GDM1 (cell line): ENCODE results near the gene METTL15.
"Not testable (repeated sequence)": the region's sequence is repeated elsewhere in the genome, so short reads cannot be mapped to it uniquely, and the experiment has no call there.

Source experiments
- DNase-seq: peaks from one replicate; lab custom pipeline; 2025; lab: John Stamatoyannopoulos, UW

Gene METTL15

GRCh38 chr11:28107750-28108618 is at the start of gene METTL15, which contains the start of gene KIF18A:
Gene METTL15, plus strand, starts transcription at chr11:28108388. Its CDS starts 4,947 bp downstream, at chr11:28113335.
Gene KIF18A, minus strand, starts transcription at chr11:28108156. Its CDS starts 10,209 bp downstream, at chr11:28097947.
- peak; percentile 99 for DNase-seq

- DNase-seq, result no peak
Measured at GRCh38 chr11:28071305-28071704, 36.9 kb upstream of the METTL15 start.

- DNase-seq, result no peak
Measured at GRCh38 chr11:28072321-28072720, 35.9 kb upstream of the METTL15 start.

- no peak for DNase-seq
Measured at GRCh38 chr11:28077521-28077920, 30.7 kb upstream of the METTL15 start.

- DNase-seq, result no peak
Measured at GRCh38 chr11:28083118-28083517, 25.1 kb upstream of the METTL15 start.

GRCh38 chr11:28086569-28086968 is 21.6 kb upstream of the METTL15 start:
- no peak for DNase-seq

GRCh38 chr11:28087192-28087591 is 21.0 kb upstream of the METTL15 start:
- DNase-seq, result not testable (repeated sequence)

GRCh38 chr11:28087693-28088092 is 20.5 kb upstream of the METTL15 start:
- not testable (repeated sequence) for DNase-seq

GRCh38 chr11:28089378-28089777 is 18.8 kb upstream of the METTL15 start:
- DNase-seq, result no peak

- no peak for DNase-seq
Measured at GRCh38 chr11:28090052-28090749, 18.0 kb upstream of the METTL15 start.

- no peak for DNase-seq
Measured at GRCh38 chr11:28092786-28093185, 15.4 kb upstream of the METTL15 start.

- no peak for DNase-seq
Measured at GRCh38 chr11:28098257-28098656, 9.9 kb upstream of the METTL15 start.

GRCh38 chr11:28099715-28100114 is 8.5 kb upstream of the METTL15 start:
- no peak for DNase-seq

GRCh38 chr11:28100665-28101064 is 7.5 kb upstream of the METTL15 start:
- no peak for DNase-seq

- DNase-seq, result not testable (repeated sequence)
Measured at GRCh38 chr11:28102300-28102699, 5.9 kb upstream of the METTL15 start.

GRCh38 chr11:28104425-28104824 is 3.8 kb upstream of the METTL15 start:
- DNase-seq, result no peak

- no peak for DNase-seq
Measured at GRCh38 chr11:28104984-28105383, 3.2 kb upstream of the METTL15 start.

- DNase-seq, result no peak
Measured at GRCh38 chr11:28105869-28106268, 2.3 kb upstream of the METTL15 start.

- DNase-seq, result no peak
Measured at GRCh38 chr11:28106353-28107043, 1.7 kb upstream of the METTL15 start.

GRCh38 chr11:28107191-28107749 is 918 bp upstream of the METTL15 start:
- no peak for DNase-seq

GRCh38 chr11:28108958-28109357 is 770 bp downstream of the METTL15 start:
- no peak for DNase-seq
